Smooth muscle cell of the brain vasculature (primary cell): ENCODE data around the gene FURIN.
A peak's percentile ranks its signal among the peaks of the same experiment; 100 is the strongest.
"Not testable (repeated sequence)": the region's sequence is repeated elsewhere in the genome, so short reads cannot be mapped to it uniquely, and the experiment has no call there.

Experiments
- DNase-seq: peaks from one replicate; pipeline ENCODE4 v3.0.0-alpha.2; 2012; ENCODE audit warnings: low read depth, low spot score

Gene FURIN

GRCh38 chr15:90915216-90915807 lies 46.9 kb downstream of the FURIN start:
- no peak for DNase-seq

GRCh38 chr15:90915808-90916440 lies 47.5 kb downstream of the FURIN start:
- DNase-seq: no peak

GRCh38 chr15:90916461-90916860 lies 48.1 kb downstream of the FURIN start:
- no peak for DNase-seq

GRCh38 chr15:90917569-90917968 lies 49.2 kb downstream of the FURIN start:
- no peak for DNase-seq

GRCh38 chr15:90918034-90918788 lies 49.8 kb downstream of the FURIN start:
- no peak for DNase-seq

GRCh38 chr15:90918835-90919234 lies 50.4 kb downstream of the FURIN start:
- DNase-seq: no peak

GRCh38 chr15:90921887-90922286 lies 53.5 kb downstream of the FURIN start:
- no peak for DNase-seq

GRCh38 chr15:90922712-90923322 lies 54.4 kb downstream of the FURIN start:
- DNase-seq: not testable (repeated sequence)

GRCh38 chr15:90924375-90924774 lies 56.0 kb downstream of the FURIN start:
- no peak for DNase-seq

- DNase-seq: not testable (repeated sequence)
Observed at GRCh38 chr15:90926766-90927165, 58.4 kb downstream of the FURIN start.

- not testable (repeated sequence) for DNase-seq
Observed at GRCh38 chr15:90928106-90928505, 59.7 kb downstream of the FURIN start.

GRCh38 chr15:90929246-90930019 lies 61.0 kb downstream of the FURIN start:
- no peak for DNase-seq

- no peak for DNase-seq
Observed at GRCh38 chr15:90930861-90931574, 62.6 kb downstream of the FURIN start.

GRCh38 chr15:90931575-90931827 lies 63.1 kb downstream of the FURIN start:
- DNase-seq: no peak

- peak; percentile 47 for DNase-seq
Observed at GRCh38 chr15:90931828-90932659, 63.7 kb downstream of the FURIN start, which contains the start of gene HDDC3. TSS of gene HDDC3 (minus strand) at chr15:90932549. CDS start at chr15:90932540, 9 bp downstream.

GRCh38 chr15:90932660-90932991 lies 64.2 kb downstream of the FURIN start:
- no peak for DNase-seq
